Activated T-cell treated with anti-CD3 and anti-CD28 coated beads, Interleukin-2, amount 50 U/mL, for 24 hours (primary cell): ENCODE results near the gene SPNS1.
"Not testable (repeated sequence)": the region's sequence is repeated elsewhere in the genome, so short reads cannot be mapped to it uniquely, and the experiment has no call there.

Source experiments
- DNase-seq: peaks from one replicate; pipeline ENCODE4 v3.0.0-alpha.2; 2020
- H3K27ac Mint-ChIP-seq: 2 replicates; pipeline ENCODE4 v1.8.0; 2020; ENCODE audit warnings: mild to moderate bottlenecking, mixed read lengths
- H3K27me3 Mint-ChIP-seq: 2 replicates; pipeline ENCODE4 v1.8.0; 2020; ENCODE audit warnings: mixed read lengths
- H3K36me3 Mint-ChIP-seq: 2 replicates; pipeline ENCODE4 v1.8.0; 2020; ENCODE audit warnings: low read depth, mixed read lengths
- H3K4me1 Mint-ChIP-seq: 2 replicates; pipeline ENCODE4 v1.8.0; 2020; ENCODE audit warnings: low read depth, mixed read lengths
- H3K4me3 Mint-ChIP-seq: 2 replicates; pipeline ENCODE4 v1.8.0; 2020; ENCODE audit warnings: mild to moderate bottlenecking, moderate library complexity, mixed read lengths
- H3K9me3 Mint-ChIP-seq: 2 replicates; pipeline ENCODE4 v1.8.0; 2020; ENCODE audit warnings: mixed read lengths

SPNS1 gene

DNA sequence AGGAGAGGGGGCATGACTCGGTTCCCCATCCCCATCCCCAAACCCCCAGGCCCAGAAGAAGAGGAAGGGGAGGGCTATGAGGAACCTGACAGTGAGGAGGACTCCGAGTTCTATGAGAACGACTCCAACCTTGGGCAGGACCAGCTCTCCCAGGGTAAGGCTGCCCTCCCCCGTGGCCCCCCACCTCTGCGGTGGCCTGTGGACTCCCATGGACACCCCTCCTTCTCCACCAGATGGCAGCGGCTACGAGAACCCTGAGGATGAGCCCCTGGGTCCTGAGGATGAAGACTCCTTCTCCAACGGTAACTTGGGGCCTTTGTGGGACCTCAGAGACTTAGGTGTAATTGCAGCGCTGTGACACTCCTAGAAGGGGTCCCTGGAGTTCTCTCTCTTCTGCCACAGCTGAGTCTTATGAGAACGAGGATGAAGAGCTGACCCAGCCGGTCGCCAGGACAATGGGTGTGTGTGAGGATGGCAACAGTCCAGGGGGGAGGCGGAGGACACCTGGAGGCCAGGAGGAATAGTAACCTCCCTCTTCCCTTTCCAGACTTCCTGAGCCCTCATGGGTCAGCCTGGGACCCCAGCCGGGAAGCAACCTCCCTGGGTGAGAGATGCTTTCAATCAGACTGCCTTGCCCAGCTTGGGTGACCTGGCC is 37.2 kb upstream of the SPNS1 start:
- DNase-seq = no peak
- Mint-ChIP-seq H3K9me3 (no peaks in the 10 kb centered on the region), H3K27me3 (no peaks in the 10 kb centered on the region), H3K4me1 (peaks cover 13% of the 10 kb centered on the region), H3K4me3 (no peak overlapping the region), H3K36me3 (no peaks in the 10 kb centered on the region), H3K27ac (no peak overlapping the region)

DNA sequence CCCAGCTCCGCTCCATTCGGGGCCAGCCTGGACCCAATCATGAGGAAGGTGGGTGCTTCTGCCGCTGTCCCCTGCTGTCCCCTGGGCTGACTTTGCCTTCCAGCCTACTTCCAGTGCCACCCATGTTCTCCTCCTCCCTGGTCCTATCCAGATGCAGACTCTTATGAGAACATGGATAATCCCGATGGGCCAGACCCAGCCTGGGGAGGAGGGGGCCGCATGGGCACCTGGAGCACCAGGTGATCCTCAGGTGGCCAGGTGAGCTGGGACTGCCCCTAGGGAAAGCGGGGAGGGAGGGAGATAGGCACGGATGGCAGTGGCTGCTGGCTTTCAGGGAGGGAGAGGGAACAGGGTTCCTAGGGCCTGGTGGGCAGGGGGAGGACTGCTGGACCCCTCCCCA is 35.9 kb upstream of the SPNS1 start:
- H3K36me3 Mint-ChIP-seq = no peaks in the 10 kb centered on the region
- H3K4me1 Mint-ChIP-seq = peaks cover 13% of the 10 kb centered on the region
- H3K9me3 Mint-ChIP-seq = no peaks in the 10 kb centered on the region
- no peaks in the 10 kb centered on the region for H3K27me3 Mint-ChIP-seq
- H3K27ac Mint-ChIP-seq = no peak overlapping the region
- H3K4me3 Mint-ChIP-seq = no peak overlapping the region
- DNase-seq = no peak

DNA sequence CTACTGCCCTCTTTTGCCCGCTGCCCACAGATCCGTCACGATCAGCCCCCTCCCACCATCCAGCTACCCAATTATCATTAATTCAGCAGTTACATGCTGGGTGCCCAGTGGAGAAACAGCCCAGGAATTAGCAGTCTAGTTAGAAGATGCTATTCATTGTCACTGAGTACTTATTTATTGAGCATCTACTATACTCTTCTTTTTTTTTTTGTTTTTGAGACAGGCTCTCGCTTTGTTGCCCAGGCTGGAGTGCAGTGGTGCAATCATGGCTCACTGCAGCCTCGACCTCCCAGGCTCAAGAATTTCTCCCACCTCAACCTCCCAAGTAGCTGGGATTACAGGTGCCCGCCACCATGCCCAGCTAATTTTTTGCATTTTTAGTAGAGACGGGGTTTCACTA is 34.8 kb upstream of the SPNS1 start:
- peaks cover 13% of the 10 kb centered on the region for H3K4me1 Mint-ChIP-seq
- not testable (repeated sequence) for H3K36me3 Mint-ChIP-seq, DNase-seq, H3K27me3 Mint-ChIP-seq, H3K9me3 Mint-ChIP-seq, H3K27ac Mint-ChIP-seq, H3K4me3 Mint-ChIP-seq

- Mint-ChIP-seq H3K36me3 (no peaks in the 10 kb centered on the region), H3K27me3 (no peaks in the 10 kb centered on the region), H3K27ac (no peak overlapping the region), H3K4me1 (peaks cover 7% of the 10 kb centered on the region), H3K4me3 (no peak overlapping the region), H3K9me3 (no peaks in the 10 kb centered on the region)
- no peak for DNase-seq
Observed at GRCh38 chr16:28943281-28943680, 31.3 kb upstream of the SPNS1 start.

DNA sequence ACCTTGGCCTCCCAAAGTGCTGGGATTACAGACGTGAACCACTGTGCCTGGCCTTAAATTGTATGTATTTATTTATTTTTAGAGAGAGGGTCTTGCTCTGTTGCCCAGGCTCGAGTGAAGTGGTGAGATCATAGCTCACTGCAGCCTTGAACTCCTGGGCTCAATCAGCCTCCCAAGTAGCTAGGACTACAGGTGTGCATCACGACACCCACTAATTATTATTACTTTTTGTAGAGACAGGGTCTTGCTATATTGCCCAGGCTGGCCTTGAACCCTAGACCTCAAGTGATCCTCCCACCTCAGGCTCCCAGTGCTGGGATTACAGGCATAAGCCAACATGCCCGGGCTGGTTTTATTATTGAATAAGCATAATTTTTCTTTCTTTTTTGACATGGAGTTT is 27.9 kb upstream of the SPNS1 start:
- Mint-ChIP-seq H3K4me3 (no peak overlapping the region), H3K4me1 (peaks cover 16% of the 10 kb centered on the region), H3K36me3 (peaks cover 10% of the 10 kb centered on the region), H3K27ac (no peak overlapping the region), H3K27me3 (no peaks in the 10 kb centered on the region), H3K9me3 (no peaks in the 10 kb centered on the region)
- no peak for DNase-seq

GRCh38 chr16:28950648-28951409 is 23.7 kb upstream of the SPNS1 start, which contains the start of gene NFATC2IP:
NFATC2IP (plus strand) TSS chr16:28950937; CDS start chr16:28951012, 75 bp downstream.
- Mint-ChIP-seq H3K36me3 (peaks cover 51% of the 10 kb centered on the region), H3K9me3 (no peaks in the 10 kb centered on the region), H3K4me3 (peak within 1 kb of the TSS; percentile 97), H3K27ac (peak within 1 kb of the TSS; percentile 97), H3K4me1 (peaks cover 33% of the 10 kb centered on the region), H3K27me3 (no peaks in the 10 kb centered on the region)
- peak; percentile 100 for DNase-seq

DNA sequence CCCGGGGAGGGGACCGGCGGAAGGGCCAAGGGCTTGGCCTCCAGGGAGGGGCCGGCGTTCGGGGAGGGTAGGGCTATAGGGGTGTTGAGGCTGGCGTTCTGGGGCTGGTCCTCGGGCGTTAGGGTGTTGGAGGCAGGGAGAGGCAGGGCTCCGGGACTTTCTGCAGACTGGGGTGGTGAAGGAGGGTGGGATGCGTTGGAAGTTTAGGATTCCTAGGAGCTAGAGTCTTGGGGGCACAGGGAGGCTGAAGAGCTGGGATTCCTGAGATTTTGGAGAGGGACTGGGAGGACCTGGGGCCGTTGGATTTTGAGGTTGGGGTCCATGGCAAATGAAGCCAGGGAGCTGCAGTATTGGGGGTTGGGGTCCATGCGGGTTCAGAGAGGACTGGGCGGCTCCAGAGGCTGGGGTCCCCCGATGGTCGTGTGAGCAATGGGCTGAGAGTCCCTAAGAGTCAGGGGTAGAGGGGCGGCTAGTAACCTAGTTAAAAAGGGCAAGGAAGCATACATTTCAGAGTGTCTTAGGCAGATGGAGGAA is 23.1 kb upstream of the SPNS1 start:
- H3K27me3 Mint-ChIP-seq = no peaks in the 10 kb centered on the region
- no peak for DNase-seq
- peak overlapping the region; percentile 97 for H3K27ac Mint-ChIP-seq
- H3K4me3 Mint-ChIP-seq = peak overlapping the region; percentile 97
- peaks cover 31% of the 10 kb centered on the region for H3K4me1 Mint-ChIP-seq
- H3K9me3 Mint-ChIP-seq = no peaks in the 10 kb centered on the region
- peaks cover 58% of the 10 kb centered on the region for H3K36me3 Mint-ChIP-seq

GRCh38 chr16:28958216-28958615 is 16.4 kb upstream of the SPNS1 start:
- no peaks in the 10 kb centered on the region for H3K27me3 Mint-ChIP-seq
- H3K4me1 Mint-ChIP-seq = peaks cover 12% of the 10 kb centered on the region
- H3K27ac Mint-ChIP-seq = no peak overlapping the region
- no peak for DNase-seq
- H3K36me3 Mint-ChIP-seq = peaks cover 93% of the 10 kb centered on the region
- no peaks in the 10 kb centered on the region for H3K9me3 Mint-ChIP-seq
- no peak overlapping the region for H3K4me3 Mint-ChIP-seq

DNA sequence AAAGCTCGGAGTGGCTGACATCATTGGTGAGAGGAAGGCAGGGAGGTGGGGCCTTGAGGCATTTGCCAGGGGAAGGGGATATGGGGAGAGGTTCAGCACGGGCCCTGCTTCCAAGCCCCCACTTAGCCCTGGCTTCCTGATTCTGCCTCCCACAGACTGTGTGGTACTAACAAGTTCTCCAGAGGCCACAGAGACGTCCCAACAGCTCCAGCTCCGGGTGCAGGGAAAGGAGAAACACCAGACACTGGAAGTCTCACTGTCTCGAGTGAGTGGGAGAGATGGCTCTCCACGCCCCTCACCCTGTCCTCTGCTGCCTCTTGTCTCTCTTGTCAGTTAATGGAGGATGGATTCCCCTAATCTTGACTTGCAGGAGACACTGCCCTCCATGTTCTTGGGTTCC is 15.7 kb upstream of the SPNS1 start:
- Mint-ChIP-seq H3K9me3 (no peaks in the 10 kb centered on the region), H3K4me3 (no peak overlapping the region), H3K36me3 (peaks cover 93% of the 10 kb centered on the region), H3K27me3 (no peaks in the 10 kb centered on the region), H3K4me1 (peaks cover 9% of the 10 kb centered on the region), H3K27ac (no peak overlapping the region)
- no peak for DNase-seq

DNA sequence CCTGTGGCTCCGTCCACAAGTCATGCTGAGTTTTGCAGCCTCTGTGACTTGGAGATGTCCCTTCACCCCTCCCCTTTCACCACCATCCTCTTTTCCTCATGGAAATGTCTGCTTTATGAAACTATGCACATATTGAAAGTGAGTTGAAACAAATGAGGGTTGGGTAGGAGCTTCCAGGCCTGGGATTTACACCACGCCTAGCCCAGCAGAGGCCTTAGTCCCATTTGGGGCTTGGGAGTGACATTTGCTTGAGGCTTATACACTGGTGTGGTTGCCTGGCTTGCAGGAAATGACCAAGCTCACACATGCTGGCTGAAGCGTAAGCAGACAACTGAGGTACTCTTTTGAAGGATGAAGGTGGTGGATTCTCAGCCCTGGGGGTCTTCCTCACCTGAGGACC is 10.5 kb upstream of the SPNS1 start:
- Mint-ChIP-seq H3K9me3 (no peaks in the 10 kb centered on the region), H3K4me3 (no peak overlapping the region), H3K36me3 (peaks cover 72% of the 10 kb centered on the region), H3K4me1 (peaks cover 1% of the 10 kb centered on the region), H3K27ac (no peak overlapping the region), H3K27me3 (no peaks in the 10 kb centered on the region)
- DNase-seq = no peak

DNA sequence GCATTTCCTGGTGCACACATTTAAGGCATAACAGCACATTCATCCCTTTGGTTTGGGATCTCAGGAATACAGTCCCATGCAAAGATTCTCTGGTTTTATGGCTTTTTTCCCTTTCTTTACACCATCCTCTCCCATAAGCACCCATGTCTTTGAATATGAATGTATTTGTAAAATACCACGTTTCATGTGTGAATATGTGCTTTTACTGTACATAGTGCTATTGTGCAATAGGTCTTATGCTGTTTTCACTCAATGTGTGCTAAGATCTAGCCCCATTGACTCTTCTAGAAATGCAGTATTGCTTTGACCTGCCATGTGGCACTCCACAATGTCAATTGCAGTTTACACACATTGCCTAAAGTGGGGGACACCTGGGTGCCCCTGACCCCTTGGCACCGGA is 10.1 kb upstream of the SPNS1 start:
- Mint-ChIP-seq H3K4me3 (no peak overlapping the region), H3K9me3 (no peaks in the 10 kb centered on the region), H3K36me3 (peaks cover 68% of the 10 kb centered on the region), H3K4me1 (peaks cover 1% of the 10 kb centered on the region), H3K27me3 (no peaks in the 10 kb centered on the region), H3K27ac (no peak overlapping the region)
- no peak for DNase-seq

DNA sequence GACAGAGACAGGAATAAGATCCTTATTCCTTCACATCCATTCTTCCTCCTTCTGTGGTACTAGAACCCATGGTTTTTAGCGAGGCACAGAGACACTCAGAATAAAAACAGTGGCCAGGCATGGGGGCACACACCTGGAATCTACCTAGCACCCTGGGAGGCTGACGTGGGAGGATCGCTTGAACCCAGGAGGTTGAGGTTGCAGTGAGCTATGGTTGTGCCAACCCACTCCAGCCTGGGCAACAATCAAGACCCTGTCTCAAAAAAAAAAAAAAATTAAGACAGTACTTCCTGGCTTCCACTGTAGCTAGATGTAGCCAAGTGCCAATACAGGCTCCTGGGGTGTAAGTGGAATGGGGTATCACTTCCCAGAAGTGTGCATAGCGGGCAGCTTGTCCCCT is 7.4 kb upstream of the SPNS1 start:
- no peaks in the 10 kb centered on the region for H3K27me3 Mint-ChIP-seq
- no peak overlapping the region for H3K27ac Mint-ChIP-seq
- peaks cover 1% of the 10 kb centered on the region for H3K4me1 Mint-ChIP-seq
- DNase-seq = no peak
- H3K36me3 Mint-ChIP-seq = peaks cover 44% of the 10 kb centered on the region
- no peak overlapping the region for H3K4me3 Mint-ChIP-seq
- no peaks in the 10 kb centered on the region for H3K9me3 Mint-ChIP-seq

- peaks cover 25% of the 10 kb centered on the region for H3K36me3 Mint-ChIP-seq
- H3K4me3 Mint-ChIP-seq, H3K27me3 Mint-ChIP-seq, H3K27ac Mint-ChIP-seq, H3K9me3 Mint-ChIP-seq, DNase-seq, H3K4me1 Mint-ChIP-seq: not testable (repeated sequence)
Observed at GRCh38 chr16:28969696-28970095, 4.9 kb upstream of the SPNS1 start.

- peak overlapping the region; percentile 96 for H3K27ac Mint-ChIP-seq
- H3K9me3 Mint-ChIP-seq = no peaks in the 10 kb centered on the region
- H3K36me3 Mint-ChIP-seq = peaks cover 35% of the 10 kb centered on the region
- H3K27me3 Mint-ChIP-seq = no peaks in the 10 kb centered on the region
- peaks cover 36% of the 10 kb centered on the region for H3K4me1 Mint-ChIP-seq
- H3K4me3 Mint-ChIP-seq = peak overlapping the region; percentile 95
- peak; percentile 60 for DNase-seq
Observed at GRCh38 chr16:28974007-28974436, 556 bp upstream of the SPNS1 start.

DNA sequence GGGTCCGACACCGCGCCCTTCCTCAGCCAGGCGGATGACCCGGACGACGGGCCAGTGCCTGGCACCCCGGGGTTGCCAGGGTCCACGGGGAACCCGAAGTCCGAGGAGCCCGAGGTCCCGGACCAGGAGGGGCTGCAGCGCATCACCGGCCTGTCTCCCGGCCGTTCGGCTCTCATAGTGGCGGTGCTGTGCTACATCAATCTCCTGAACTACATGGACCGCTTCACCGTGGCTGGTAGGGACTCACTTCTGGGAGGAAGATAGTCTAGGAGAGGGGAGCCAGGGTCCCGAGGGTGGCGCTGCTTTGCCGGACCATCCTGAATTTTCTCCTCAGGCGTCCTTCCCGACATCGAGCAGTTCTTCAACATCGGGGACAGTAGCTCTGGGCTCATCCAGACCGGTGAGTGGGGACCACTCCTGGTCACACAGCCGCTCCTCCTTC is 601 bp downstream of the SPNS1 start:
- H3K27me3 Mint-ChIP-seq = no peaks in the 10 kb centered on the region
- DNase-seq = no peak
- peak overlapping the region; percentile 95 for H3K4me3 Mint-ChIP-seq
- H3K9me3 Mint-ChIP-seq = no peaks in the 10 kb centered on the region
- H3K4me1 Mint-ChIP-seq = peaks cover 36% of the 10 kb centered on the region
- peak overlapping the region; percentile 96 for H3K27ac Mint-ChIP-seq
- H3K36me3 Mint-ChIP-seq = peaks cover 40% of the 10 kb centered on the region
